IPS-18a (cell line): ENCODE measurements around the gene BARHL1.

ENCODE experiments used
- H3K27ac ChIP-seq: one replicate; pipeline ENCODE4 v1.5.1; 2013; ENCODE audit warnings: low read length
- H3K27me3 ChIP-seq: one replicate; pipeline ENCODE4 v1.6.1; 2013; ENCODE audit warnings: mild to moderate bottlenecking, low read length; ENCODE audit not compliant: control insufficient read depth, insufficient read depth
- H3K36me3 ChIP-seq: one replicate; pipeline ENCODE4 v1.6.1; 2013; ENCODE audit warnings: low read depth, low read length; ENCODE audit not compliant: control insufficient read depth
- H3K4me1 ChIP-seq: one replicate; pipeline ENCODE4 v1.6.1; 2013; ENCODE audit warnings: low read depth, low read length; ENCODE audit not compliant: control insufficient read depth
- H3K4me3 ChIP-seq: one replicate; pipeline ENCODE4 v1.5.1; 2013; ENCODE audit warnings: low read length
- H3K9ac ChIP-seq: one replicate; pipeline ENCODE4 v1.6.1; 2013; ENCODE audit warnings: mild to moderate bottlenecking, low read length, moderate library complexity
- H3K9me3 ChIP-seq: one replicate; pipeline ENCODE4 v1.6.1; 2013; ENCODE audit warnings: low read depth, low read length; ENCODE audit not compliant: control insufficient read depth

Gene BARHL1

DNA sequence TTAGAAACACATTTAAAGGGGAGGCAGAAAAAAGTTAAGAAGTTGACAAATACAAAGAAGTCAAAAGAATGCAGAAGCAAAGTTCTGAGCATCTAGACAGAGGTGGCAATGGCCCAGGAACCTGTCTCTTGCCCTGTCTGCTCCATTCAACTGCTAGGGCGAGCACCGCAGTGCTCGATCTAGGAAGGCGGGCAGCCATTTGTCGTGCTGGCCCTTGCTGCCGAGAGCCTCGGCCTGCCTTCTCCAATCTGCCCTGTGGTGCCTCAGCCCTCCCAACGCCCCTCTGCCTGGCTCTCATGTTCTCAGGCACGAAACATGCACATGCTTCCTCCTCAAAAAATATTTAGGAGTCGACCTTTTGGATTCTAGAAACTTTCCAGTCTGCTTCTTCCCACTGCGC is 45.2 kb downstream of the BARHL1 start:
- Histone ChIP-seq H3K27me3 (no peaks in the 10 kb centered on the region), H3K27ac (no peak overlapping the region), H3K9ac (no peak overlapping the region), H3K4me1 (no peaks in the 10 kb centered on the region), H3K9me3 (no peaks in the 10 kb centered on the region), H3K36me3 (peaks cover 33% of the 10 kb centered on the region), H3K4me3 (no peak overlapping the region)

DNA sequence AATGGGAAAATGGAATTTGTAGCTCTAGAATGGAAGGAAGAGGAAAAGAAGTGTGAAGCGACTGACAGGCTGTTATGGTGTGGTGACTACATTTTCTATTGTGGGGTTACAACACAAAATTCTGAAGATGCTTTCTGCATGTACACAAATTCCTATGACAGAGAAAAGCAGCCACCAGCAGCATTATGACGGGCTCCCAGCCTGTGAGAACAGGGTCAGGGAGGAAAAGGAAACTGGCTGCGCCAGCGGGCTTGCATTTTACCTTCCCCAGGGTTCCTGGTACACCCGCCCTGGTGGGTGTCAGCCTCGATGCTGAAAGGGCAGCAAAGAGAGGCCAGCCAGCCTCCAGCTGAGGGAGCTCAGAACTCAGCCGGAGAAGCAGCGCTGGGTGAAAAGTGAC is 46.3 kb downstream of the BARHL1 start:
- Histone ChIP-seq H3K4me1 (no peaks in the 10 kb centered on the region), H3K9ac (no peak overlapping the region), H3K27me3 (no peaks in the 10 kb centered on the region), H3K9me3 (no peaks in the 10 kb centered on the region), H3K36me3 (peaks cover 31% of the 10 kb centered on the region), H3K27ac (no peak overlapping the region), H3K4me3 (no peak overlapping the region)

DNA sequence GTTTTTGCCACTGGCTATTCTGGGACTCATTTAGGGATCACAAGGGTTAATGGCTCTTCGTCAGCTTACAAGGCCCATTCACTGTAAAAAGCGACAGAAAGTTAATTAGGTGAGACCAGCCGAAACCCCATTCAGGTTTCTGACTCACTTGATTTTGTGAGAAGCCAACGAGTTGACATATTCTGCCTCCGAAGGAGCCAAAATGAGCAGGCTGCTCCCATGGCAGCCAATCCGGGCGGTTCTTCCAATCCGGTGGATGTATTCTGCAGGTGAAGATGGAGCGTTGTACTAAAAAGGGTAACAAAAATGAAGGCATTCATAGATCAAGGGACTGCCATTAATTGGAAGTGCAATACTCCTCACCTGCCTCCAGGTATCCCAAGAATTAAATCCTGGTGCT is 47.7 kb downstream of the BARHL1 start:
- H3K4me3 ChIP-seq: no peak overlapping the region
- no peak overlapping the region for H3K9ac ChIP-seq
- no peaks in the 10 kb centered on the region for H3K27me3 ChIP-seq
- no peaks in the 10 kb centered on the region for H3K4me1 ChIP-seq
- H3K27ac ChIP-seq: no peak overlapping the region
- H3K9me3 ChIP-seq: no peaks in the 10 kb centered on the region
- H3K36me3 ChIP-seq: peaks cover 35% of the 10 kb centered on the region

DNA sequence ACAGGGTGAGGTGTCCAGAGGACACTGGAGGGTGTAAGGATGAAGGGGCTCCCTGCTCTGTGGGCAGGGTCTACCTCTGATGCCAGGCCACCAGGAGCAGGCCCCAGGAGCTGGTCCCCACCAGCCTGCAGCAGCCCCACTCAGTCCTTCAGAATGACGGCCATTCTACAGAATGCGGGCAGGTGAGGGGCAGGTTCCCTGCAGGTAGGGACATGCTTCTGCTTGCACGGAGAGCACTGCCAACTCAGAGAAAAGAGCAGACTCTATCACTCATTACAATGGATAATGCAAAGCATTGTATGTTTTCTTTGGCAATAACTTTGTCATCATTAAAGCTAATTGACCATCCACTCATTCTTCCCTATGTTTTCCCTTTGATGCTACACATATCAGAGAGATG is 48.4 kb downstream of the BARHL1 start:
- H3K4me3 ChIP-seq: no peak overlapping the region
- no peaks in the 10 kb centered on the region for H3K4me1 ChIP-seq
- H3K36me3 ChIP-seq: peaks cover 35% of the 10 kb centered on the region
- no peaks in the 10 kb centered on the region for H3K27me3 ChIP-seq
- no peaks in the 10 kb centered on the region for H3K9me3 ChIP-seq
- H3K27ac ChIP-seq: no peak overlapping the region
- no peak overlapping the region for H3K9ac ChIP-seq

DNA sequence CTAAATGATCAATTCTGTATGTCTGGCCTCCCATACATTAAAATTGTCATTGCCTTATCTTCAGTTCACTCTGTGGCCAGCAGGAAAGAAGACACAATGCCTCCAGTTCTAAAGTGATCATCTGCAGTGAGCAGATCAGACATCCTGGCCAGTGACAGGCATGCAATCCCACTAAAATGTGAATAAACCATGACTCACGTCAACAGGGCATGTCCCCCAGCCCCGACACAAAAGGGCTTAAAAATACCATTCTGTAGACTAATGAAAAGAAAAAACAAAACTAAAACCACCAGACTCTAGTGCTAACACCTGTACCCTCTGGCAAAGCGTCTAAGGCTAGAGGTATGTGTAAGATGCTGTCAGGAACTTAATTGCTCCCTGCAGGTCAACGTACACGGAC is 48.9 kb downstream of the BARHL1 start:
- H3K27me3 ChIP-seq: no peaks in the 10 kb centered on the region
- no peak overlapping the region for H3K9ac ChIP-seq
- peaks cover 35% of the 10 kb centered on the region for H3K36me3 ChIP-seq
- H3K9me3 ChIP-seq: no peaks in the 10 kb centered on the region
- no peak overlapping the region for H3K27ac ChIP-seq
- no peak overlapping the region for H3K4me3 ChIP-seq
- no peaks in the 10 kb centered on the region for H3K4me1 ChIP-seq

DNA sequence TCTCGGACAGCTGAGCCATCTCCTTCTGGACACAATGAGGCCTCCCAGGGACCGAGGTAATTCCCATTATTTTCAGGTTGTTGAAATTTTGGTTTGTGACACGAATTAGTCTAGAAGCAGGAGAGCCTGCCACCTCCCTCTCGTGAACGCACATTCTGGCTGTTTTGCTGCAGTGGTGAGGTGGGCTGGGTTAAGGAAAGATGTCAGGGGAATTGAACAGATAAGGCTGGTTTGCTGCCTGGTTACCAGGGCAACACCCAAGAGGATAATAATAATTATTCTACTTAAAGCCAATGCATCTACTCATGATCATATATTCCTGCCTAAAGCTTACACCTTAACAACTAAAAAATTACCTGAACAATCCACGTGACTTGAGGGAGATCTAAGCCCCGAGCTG is 49.3 kb downstream of the BARHL1 start:
- H3K4me1 ChIP-seq: no peaks in the 10 kb centered on the region
- H3K27ac ChIP-seq: no peak overlapping the region
- no peaks in the 10 kb centered on the region for H3K9me3 ChIP-seq
- H3K27me3 ChIP-seq: no peaks in the 10 kb centered on the region
- no peak overlapping the region for H3K4me3 ChIP-seq
- no peak overlapping the region for H3K9ac ChIP-seq
- peaks cover 35% of the 10 kb centered on the region for H3K36me3 ChIP-seq

DNA sequence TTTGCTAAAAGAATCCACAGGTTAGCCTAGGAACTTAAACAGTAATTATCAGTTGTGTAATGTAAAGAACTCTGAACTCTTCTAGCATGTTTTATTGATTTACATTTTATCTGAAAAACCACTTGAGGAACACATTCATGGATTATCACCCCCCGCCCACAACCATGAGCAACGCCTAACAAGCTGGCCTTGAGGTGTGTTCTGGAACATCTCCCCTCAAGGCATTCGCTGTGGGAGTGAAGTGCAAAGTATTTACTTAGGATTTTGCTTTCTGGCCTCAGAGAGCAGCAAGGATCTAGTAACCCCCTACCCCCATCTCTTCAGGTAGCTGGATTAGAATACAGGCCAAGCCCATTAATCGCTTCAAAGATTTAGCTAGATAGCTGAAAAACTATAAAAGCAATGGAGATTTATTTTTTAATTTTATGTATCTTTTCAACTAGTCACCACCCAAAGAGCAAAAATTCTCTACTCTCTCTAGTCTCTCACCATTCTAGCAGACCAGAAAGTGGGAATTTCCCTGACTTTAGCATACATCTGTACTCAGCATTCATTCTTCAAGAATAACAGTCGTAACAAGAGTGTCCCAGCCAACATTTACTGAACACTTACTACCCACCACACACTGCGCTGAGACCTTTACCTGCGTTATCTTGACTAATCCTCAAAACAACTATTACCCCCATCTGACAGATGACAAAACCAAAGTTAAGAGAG is 50.2 kb downstream of the BARHL1 start:
- H3K27me3 ChIP-seq: no peaks in the 10 kb centered on the region
- H3K36me3 ChIP-seq: peaks cover 38% of the 10 kb centered on the region
- H3K4me1 ChIP-seq: no peaks in the 10 kb centered on the region
- H3K4me3 ChIP-seq: no peak overlapping the region
- H3K9ac ChIP-seq: no peak overlapping the region
- H3K9me3 ChIP-seq: no peaks in the 10 kb centered on the region
- no peak overlapping the region for H3K27ac ChIP-seq

DNA sequence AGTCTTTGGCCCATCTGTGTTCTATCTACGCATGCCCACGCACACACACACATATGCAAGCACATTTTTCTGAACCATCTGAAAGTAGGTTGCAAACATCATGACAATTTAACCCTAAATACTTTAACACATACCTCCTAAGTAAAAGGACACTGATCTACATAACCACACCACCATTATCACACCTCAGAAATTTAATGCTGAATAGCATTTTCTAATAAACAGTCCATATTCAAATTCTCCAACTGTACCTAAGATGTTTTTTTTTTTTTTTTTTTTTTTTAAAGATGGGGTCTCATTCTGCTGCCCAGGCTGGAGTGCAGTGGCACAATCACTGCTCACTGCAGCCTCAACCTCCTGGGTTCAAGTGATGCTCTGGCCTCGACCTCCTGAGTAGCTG is 51.9 kb downstream of the BARHL1 start:
- no peak overlapping the region for H3K9ac ChIP-seq
- no peak overlapping the region for H3K4me3 ChIP-seq
- H3K27ac ChIP-seq: no peak overlapping the region
- no peaks in the 10 kb centered on the region for H3K4me1 ChIP-seq
- no peaks in the 10 kb centered on the region for H3K9me3 ChIP-seq
- peaks cover 34% of the 10 kb centered on the region for H3K36me3 ChIP-seq
- H3K27me3 ChIP-seq: no peaks in the 10 kb centered on the region

DNA sequence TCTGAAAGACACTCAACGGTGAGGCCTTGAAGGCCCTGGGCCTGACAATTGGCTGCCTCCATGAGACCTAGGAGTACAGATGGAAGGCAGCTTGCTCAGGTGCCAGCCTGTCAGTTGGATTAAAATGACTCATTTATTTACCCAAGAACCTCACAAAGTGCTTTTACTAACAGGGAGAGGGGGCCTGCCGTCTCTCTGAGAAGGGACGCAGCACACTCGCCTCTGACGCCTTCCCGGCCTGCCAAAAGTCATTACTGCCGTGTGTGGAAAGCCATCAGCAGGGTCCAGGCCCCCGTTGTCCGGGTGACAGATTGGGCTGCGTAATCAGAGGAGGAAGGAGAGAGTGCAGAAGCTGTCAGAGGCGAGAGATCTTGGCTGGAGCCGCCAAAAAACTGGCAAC is 54.9 kb downstream of the BARHL1 start:
- H3K4me3 ChIP-seq: no peak overlapping the region
- H3K9ac ChIP-seq: no peak overlapping the region
- no peaks in the 10 kb centered on the region for H3K27me3 ChIP-seq
- no peak overlapping the region for H3K27ac ChIP-seq
- H3K36me3 ChIP-seq: peaks cover 29% of the 10 kb centered on the region
- no peaks in the 10 kb centered on the region for H3K9me3 ChIP-seq
- H3K4me1 ChIP-seq: no peaks in the 10 kb centered on the region

DNA sequence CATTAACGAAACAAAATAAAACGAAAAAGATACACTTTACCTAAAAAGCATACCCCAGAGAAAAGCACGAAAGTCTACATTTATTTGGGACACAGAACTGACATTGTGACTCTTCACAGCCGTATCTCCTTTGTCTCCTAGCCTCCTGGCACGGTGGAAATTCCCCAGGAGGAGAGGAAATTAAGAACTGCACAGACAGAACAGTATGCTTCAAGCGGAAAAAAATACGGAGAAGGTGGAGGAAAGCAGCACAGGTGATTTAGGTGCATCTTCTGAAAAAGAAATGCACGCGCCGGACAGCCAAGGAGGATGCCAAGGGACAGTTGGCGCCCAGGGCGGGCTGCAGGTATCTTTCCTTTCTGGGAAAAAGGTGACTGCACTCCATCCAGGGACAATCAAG is 55.4 kb downstream of the BARHL1 start:
- H3K27ac ChIP-seq: no peak overlapping the region
- no peak overlapping the region for H3K9ac ChIP-seq
- H3K27me3 ChIP-seq: no peaks in the 10 kb centered on the region
- peaks cover 29% of the 10 kb centered on the region for H3K36me3 ChIP-seq
- no peaks in the 10 kb centered on the region for H3K4me1 ChIP-seq
- no peak overlapping the region for H3K4me3 ChIP-seq
- H3K9me3 ChIP-seq: no peaks in the 10 kb centered on the region

DNA sequence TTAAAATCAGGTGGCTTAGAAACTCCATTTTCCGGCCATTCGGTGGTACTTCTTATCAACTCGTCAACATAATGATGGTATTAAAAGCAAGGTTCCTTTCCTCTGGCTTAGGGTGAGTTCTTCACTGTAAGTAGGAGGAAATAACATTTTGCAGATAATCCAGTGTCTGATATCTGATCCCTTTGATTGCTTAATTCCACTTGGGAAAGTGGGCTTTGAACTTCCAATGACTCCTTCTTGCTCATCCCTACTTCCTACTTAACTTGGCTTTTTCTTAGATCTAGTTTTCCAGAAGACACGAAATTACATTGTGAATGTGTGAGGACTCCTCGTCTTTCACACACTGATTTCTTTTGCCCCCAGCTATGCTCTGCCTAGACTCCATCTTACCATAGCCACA is 55.8 kb downstream of the BARHL1 start:
- Histone ChIP-seq H3K27ac (no peak overlapping the region), H3K4me3 (no peak overlapping the region), H3K9me3 (no peaks in the 10 kb centered on the region), H3K4me1 (no peaks in the 10 kb centered on the region), H3K9ac (no peak overlapping the region), H3K36me3 (peaks cover 30% of the 10 kb centered on the region), H3K27me3 (no peaks in the 10 kb centered on the region)

DNA sequence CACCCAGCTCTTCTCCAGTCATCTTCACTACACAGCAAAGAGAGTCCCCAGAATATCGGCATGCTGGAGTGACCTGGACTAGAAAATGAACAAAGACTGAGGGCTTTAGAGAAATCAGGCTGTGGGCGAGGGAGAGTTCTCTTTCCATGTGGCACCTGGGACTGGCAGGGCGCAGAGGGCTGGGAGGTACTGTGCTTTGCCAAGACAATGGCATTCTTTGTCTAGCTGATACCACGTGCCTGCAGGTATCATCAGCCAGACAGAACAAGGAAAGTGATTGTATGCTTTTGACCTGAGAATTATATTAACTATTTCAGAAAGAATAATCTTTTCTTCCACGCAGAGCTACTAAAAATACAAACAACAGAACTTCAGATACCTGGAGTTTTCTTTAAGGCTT is 56.9 kb downstream of the BARHL1 start:
- no peaks in the 10 kb centered on the region for H3K9me3 ChIP-seq
- no peaks in the 10 kb centered on the region for H3K4me1 ChIP-seq
- H3K4me3 ChIP-seq: no peak overlapping the region
- H3K36me3 ChIP-seq: peaks cover 41% of the 10 kb centered on the region
- H3K27ac ChIP-seq: no peak overlapping the region
- no peaks in the 10 kb centered on the region for H3K27me3 ChIP-seq
- H3K9ac ChIP-seq: no peak overlapping the region
